NCI-H82 treated with DMSO at 0.1 percent for 48 hours (cell line): ENCODE data around the gene CCDC187.
"Not testable (repeated sequence)": the region's sequence is repeated elsewhere in the genome, so short reads cannot be mapped to it uniquely, and the experiment has no call there.

Experiments
- DNase-seq: peaks from one replicate; lab custom pipeline; 2025; ENCODE audit not compliant: unreplicated experiment; lab: John Stamatoyannopoulos, UW

The CCDC187 gene

GRCh38 chr9:136273244-136273865, 30.5 kb downstream of the CCDC187 start:
- peak; percentile 13 for DNase-seq

- DNase-seq, result no peak
Measured at GRCh38 chr9:136270173-136270705, 33.7 kb downstream of the CCDC187 start.

- DNase-seq, result no peak
Measured at GRCh38 chr9:136268735-136269134, 35.2 kb downstream of the CCDC187 start.

GRCh38 chr9:136268318-136268717, 35.6 kb downstream of the CCDC187 start:
- DNase-seq, result no peak

DNA sequence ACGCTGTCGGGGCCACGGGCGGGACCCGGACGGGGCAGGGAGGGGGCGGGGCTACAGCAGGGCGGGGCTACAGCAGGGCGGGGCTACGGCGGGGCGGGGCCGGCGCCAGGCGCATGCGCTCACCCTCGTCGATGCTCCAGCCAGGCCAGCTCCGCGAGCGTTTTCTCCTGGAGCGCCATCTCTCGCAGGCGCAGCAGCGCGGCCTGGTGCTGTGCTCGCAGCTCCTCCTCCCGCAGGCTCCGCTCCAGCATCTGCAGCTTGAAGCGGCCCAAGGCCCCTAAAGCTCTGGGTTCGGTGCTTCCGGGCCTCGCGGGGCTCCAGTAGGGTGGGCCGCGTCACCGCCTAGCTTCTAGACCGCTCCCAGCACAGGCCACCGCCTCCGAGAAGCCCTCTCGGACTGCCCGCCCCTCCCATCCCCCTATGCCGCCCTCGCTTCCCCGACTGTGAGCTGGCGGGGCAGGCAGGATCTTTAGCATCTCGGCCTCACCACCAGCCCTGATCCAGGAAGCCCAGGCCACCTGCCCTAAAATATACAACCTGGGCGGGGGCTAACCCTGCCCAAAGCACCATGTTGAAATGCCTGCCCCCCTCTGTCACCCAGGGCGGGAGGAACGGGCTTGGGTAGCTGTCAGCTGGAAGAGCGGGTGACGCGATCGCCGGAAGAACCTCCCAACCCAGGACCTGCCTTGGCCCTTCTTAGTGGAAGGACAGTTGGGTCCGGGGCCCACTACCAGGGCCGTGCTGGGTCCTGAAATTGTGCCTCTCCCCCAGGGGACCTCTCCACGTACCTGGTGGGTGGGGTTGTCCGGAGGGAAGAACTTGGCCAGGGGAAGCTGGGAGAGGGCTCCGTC, 36.4 kb downstream of the CCDC187 start:
- DNase-seq, result no peak

DNA sequence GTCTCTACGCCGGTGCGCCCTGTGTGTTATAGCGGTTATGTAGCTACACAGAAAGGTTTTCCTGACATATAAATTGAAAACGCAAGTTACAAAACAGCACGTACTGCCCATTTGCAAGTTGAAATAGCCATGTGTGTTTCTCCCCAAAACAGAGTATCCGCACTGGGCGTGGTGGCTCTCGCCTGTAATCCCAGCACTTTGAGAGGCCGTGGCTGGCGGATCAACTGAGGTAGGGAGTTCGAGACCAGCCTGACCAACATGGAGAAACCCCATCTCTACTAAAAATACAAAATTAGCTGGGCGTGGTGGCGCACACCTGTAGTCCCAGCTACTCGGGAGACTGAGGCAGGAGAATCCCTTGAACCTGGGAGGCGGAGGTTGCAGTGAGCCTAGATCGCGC, 37.3 kb downstream of the CCDC187 start:
- not testable (repeated sequence) for DNase-seq

DNA sequence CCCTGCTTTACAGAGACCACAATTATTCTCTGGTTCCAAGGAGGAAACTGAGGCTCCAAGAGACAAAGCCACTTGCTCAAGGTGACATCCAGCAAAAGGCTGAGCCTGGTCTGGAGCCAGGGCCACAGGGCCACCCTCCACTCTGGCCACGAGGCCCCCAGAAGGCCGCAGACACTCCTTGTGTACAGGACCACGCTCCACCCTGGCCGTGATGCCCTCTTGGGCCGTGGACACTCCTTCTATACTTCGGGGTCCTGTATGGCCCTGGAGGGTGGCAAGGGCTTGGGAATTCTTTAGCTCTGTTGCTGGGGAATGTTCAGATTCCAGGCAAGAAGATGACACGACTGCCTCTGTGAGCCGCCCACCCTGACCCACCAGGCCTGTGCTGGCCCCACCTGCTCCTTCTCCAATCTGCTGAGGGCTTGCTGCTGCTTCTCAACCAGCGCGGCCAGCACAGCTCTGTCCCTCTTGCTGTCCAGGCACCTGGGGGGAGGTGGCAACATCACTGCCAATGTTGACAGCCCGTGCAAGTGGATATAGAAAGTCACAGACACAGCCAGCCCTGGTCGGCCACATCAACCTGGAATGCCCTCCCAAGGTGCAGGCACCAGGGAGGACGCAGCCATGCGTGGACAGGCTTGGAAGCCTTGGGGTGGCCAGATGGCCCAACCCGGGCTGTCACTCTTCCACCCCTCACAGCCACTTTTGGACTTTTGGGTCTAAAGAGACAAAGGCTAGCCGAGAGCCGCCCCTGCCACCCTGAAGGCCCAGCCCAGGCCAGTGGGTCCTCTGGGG, 38.1 kb downstream of the CCDC187 start:
- no peak for DNase-seq

- no peak for DNase-seq
Measured at GRCh38 chr9:136264441-136265405, 39.2 kb downstream of the CCDC187 start.

GRCh38 chr9:136264031-136264430, 39.9 kb downstream of the CCDC187 start:
- DNase-seq, result no peak

- DNase-seq, result no peak
Measured at GRCh38 chr9:136262671-136263178, 41.2 kb downstream of the CCDC187 start.

DNA sequence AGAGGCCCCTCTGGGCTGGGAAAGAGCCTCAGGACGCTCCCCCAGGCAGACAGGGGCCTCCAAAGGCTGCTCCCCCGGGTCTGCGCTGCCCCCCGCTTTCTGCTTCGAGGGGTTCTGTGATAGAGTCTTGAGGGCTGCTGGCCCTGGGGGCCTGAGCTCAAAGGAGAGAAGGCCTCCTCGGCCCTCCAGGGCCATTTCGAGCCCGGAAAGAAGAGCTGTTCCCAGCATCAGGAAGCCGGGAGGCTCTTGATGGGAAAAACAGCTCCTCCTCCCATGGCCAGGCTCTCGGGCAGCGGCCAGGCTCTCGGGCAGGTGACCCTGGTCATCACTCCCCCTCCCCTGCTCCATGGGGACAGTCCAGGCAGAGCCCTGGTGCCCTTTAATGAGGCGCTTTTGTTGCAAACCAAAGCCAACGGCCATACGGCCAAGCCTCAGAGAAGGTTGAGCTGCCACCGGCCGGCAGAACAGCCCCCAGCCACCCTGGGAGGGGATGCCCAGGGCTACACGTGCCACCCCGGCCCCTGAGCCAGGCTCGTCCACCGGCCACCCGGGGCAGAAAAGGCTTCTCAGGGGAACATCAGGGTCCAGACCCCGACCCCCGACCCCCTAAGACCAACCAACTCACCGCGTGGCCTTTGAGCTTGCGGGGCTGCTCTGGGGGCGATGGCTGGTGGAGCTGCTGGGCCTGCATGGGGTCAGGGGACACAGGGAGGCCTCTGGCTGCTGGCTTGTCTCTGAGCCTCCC, 42.0 kb downstream of the CCDC187 start:
- no peak for DNase-seq

GRCh38 chr9:136260936-136261472, 42.9 kb downstream of the CCDC187 start:
- DNase-seq, result no peak

DNA sequence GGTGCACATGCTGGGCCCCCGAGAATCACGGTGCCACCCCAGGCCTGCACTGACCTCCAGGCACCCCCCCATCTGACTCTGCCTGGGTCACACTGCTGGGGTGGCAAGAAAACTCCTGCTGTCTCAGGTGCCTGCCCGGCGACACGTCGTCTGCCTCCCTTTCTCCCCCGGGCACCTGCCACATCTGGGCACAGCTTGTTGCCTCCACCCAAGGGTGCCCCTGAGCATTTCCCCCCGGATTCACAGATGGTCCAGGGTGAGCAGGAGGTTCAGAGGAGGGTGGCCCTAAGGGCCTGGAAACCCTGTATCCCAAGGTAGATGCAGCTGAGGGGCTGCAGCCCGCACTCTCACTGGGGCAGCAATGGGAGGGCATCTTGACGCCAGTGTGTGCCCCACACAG, 43.4 kb downstream of the CCDC187 start:
- no peak for DNase-seq

- DNase-seq, result no peak
Measured at GRCh38 chr9:136259836-136260235, 44.1 kb downstream of the CCDC187 start.

DNA sequence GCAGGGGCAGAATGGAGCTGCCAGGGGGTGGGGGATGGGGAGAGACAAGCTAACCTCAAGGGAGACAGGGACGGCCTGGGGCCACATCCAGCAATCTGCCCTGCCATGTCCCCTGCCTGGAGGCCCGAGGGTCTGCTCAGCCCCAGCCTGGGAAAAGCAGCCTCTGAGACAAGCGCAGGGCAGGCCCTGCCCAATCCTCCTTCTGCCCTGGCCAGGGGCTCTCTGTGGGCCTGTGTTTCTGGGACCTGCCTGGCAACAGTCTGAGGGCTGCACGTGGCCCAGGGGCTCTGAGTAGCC, 44.4 kb downstream of the CCDC187 start:
- no peak for DNase-seq

DNA sequence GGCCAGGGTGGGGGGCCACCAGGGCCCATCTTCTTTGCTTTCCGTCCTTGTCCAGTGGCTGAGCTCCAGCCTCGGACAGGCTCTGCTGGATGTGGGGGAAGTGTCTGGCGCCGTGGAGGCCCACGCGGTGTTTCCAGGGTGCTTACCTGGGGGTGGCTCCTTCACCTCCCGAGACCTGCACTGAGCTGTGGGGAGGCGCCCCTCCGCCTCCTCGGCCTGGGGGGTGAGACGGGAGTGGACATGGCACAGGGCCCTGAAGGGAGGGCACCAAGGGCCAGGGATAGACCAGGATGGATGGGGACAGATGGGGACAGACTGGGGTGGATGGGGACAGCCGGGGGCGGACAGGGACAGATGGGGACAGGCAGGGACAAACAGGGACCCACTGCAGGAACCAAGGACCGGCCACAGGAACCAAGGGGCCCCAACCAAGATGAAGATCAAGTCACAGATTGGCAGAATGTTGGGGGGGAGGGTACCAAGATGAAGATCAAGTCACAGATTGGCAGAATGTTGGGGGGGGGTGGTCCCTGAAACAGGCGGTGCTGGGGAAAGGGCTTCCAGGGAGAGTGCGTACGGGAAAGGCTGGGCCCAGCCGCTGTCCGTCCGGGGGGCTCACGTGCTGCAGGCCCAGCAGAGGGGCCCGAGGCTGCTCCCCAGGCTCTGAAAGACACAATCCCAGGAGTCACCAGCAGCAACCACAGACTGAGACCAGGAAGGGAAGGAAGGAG, 44.9 kb downstream of the CCDC187 start:
- peak; percentile 15 for DNase-seq

- no peak for DNase-seq
Measured at GRCh38 chr9:136258299-136258625, 45.6 kb downstream of the CCDC187 start.

DNA sequence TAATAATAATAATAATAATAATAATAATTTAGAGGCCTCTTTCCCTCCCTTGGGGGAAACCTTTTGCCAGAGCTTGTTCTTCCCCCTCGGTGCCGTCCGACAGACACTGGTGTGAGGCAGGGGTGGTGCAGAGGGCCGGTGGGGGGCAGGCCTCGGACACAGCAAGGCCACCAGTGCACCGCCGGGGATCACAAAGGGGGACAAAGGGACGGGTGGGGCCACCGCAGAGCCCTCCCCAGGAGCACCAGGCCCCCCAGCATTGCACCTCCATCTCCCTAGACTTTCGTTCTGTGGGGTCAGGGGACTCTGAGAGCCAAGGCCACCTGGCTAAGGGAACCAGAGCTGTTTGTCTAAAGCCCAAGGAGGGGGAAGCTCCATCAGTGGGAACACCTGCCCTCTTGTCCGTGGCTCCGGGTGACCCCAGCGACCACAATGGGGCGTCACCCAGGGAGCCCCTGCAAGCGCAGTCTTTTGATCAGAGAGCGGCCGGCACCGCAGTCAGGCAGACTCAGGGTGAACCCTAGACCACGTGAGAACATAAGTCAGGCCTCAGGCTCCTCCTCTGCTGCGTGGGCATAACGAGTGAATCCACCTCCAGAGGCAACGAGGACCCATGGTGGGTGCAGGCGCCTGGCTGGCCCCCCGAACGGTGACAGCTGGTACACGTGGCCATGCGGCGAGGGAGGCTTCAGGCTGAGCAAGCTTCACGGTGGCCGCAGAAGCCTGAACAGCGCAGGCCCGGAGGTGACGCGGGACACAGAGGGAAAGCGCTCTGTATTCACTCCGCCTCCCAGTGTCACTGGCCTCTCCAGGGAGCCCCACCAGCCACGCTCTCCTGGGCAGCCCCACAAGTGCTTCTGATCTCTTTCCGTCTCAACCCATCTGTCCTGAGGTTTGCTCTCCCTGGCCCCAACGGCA, 46.3 kb downstream of the CCDC187 start:
- no peak for DNase-seq
